Endothelial cell of umbilical vein (primary cell): ENCODE measurements around the gene SMARCA1. TPM values are rescaled to one million over a fixed set of nuclear protein-coding genes. Genes with fewer than 3 reads are reported as not detected.

ENCODE experiments used
- polyA plus RNA-seq, 4 experiments: library from polyadenylated mRNA; depleted of rRNA in 3 of 4; stranded (reverse) in 3 of 4; unstranded in 1 of 4; fragments of >200 nt; gene quantifications; 2 replicates each; pipeline versions ENCODE4 v1.2.1 to v1.2.3, GENCODE V29; 2011 to 2012; ENCODE audit warnings: missing spikeins in 1 of 4
- small RNA-seq: library from RNA; depleted of rRNA; stranded (forward); fragments of <200 nt; gene quantifications from one replicate; pipeline ENCODE3, GENCODE V24; 2012; ENCODE audit warnings: low replicate concordance, low read depth; ENCODE audit not compliant: insufficient read depth, insufficient read length
- total RNA-seq: library from RNA; stranded (reverse); gene quantifications from 2 replicates; pipeline ENCODE4 v1.2.3, GENCODE V29; 2021

The SMARCA1 gene
- total and polyA plus RNA-seq, 2 donors (not counting 3 experiments of a cell fraction or from before 2014, with no cell fraction given), result 8.3 to 29.7 TPM

Small RNA genes within 50 kb of the gene (small RNA-seq; reads per million reads assigned to genes)
- gene RF01169 (not detected), gene RNA5SP513 (not detected), gene RPS26P56 (not detected)

Other genes with a start within 250 kb of the SMARCA1 start
- 19.7 and 20.9 TPM in 2 replicates for gene OCRL, start 16.8 kb upstream of the SMARCA1 start, total RNA-seq
- gene OCRL, start 16.8 kb upstream of the SMARCA1 start, polyA plus RNA-seq, result 14.2 and 14.6 TPM in 2 replicates
- 465 and 466 TPM in 2 replicates for gene APLN, start 131.5 kb upstream of the SMARCA1 start, total RNA-seq
- gene APLN, start 131.5 kb upstream of the SMARCA1 start, polyA plus RNA-seq, result 230 and 273 TPM in 2 replicates
- gene XPNPEP2, start 215.5 kb upstream of the SMARCA1 start, total RNA-seq, result not detected in 2 replicates
- 0.03 and 0.04 TPM in 2 replicates for gene XPNPEP2, start 215.5 kb upstream of the SMARCA1 start, polyA plus RNA-seq